NCI-H1436 treated with DMSO at 0.1 percent for 48 hours (cell line): ENCODE measurements around the gene CEBPG.

ENCODE experiments used
- DNase-seq: peaks from one replicate; lab custom pipeline; 2025; lab: John Stamatoyannopoulos, UW

CEBPG gene

GRCh38 chr19:33350538-33351309 is 22.8 kb upstream of the CEBPG start:
- no peak for DNase-seq

GRCh38 chr19:33355535-33355934 is 18.0 kb upstream of the CEBPG start:
- DNase-seq: no peak

DNA sequence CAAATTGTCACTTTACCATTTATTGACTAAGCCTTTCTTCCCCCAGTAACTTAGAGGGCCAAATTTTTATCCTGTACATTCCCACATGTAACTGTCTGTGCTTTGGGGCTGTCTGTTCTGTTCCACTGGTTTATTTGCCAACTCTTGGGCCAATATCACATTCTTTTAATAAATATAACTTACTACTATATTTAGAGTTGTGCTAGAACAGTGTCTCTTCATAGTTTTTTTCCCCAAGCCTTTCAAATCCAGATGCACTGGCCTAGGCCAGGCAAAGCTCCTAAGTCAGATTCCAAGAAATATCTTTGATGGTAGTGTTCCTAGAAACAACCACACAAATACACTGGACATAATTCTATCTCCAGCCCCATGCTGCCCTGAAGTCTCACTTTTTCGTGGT is 16.0 kb upstream of the CEBPG start:
- DNase-seq: no peak

DNA sequence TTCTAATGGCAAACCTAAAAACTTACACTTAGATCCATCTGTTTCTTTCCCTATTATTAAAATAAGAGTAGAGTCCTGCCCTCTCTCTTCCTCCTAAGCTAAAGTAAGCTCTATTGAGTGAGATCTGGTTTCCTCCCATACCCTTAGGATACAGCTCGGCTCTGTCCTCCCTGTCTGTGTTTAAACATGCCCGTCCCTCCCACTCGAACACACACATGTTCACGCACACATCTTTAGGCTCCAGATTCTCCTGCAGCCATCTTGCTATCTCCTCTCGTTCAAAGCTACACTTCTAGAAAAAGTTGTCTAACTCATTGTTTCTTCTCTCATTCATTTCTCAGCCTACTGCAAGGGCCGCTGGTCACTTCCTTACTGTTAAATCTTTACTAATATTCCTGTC is 15.1 kb upstream of the CEBPG start:
- no peak for DNase-seq

DNA sequence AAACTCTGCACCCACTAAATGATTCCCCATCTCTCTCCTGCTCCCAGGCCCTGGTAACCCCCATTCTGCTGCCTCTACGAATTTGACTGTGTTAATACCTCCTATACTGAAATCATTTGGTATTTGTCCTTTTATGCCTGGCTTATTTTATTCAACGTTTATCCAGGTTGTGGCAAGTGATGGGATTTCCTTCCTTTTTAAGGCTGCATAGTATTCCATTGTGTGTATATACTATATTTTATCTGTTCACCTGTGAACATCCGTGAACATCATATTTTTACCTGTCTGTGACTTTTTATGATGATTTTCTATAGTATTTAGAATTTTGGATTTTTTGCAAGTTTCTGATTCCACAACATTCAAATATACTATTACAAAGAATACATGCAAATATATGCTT is 13.9 kb upstream of the CEBPG start:
- no peak for DNase-seq

DNA sequence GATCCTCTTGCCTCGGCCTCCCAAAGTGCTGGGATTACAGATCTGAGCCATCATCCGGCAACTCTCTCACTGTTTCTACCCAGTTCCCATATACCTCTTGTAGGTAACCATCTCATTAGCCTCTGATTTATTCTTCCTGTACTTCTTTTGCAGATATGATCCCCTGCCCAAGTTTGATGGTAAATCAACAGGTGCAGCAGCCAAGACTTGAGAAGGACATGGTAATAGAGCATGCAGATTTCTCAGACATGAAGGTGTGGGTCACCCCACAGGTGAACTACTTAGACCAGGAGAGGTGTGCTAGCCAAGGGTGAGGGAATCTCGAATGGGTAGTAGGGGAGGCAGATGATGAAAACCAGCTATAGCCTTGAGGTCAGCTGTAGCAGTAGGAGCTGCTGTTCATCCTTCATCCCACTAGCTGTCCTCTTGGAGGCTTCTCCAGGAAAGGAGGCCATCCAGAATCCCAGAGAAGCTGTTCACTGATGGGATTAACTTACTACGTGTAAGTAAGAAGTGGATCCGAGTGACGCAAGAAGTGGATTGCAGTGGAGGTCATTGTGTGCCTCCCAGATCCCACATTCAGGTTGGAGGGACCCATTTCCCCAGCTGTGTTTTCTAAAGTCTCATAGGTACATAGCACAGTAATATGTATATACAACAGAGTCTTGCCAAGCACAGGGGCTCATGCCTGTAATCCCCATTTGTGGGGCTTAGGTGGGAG is 10.8 kb upstream of the CEBPG start:
- DNase-seq: no peak

- no peak for DNase-seq
Measured at GRCh38 chr19:33363476-33363875, 10.0 kb upstream of the CEBPG start.

- no peak for DNase-seq
Measured at GRCh38 chr19:33365691-33366090, 7.8 kb upstream of the CEBPG start.

DNA sequence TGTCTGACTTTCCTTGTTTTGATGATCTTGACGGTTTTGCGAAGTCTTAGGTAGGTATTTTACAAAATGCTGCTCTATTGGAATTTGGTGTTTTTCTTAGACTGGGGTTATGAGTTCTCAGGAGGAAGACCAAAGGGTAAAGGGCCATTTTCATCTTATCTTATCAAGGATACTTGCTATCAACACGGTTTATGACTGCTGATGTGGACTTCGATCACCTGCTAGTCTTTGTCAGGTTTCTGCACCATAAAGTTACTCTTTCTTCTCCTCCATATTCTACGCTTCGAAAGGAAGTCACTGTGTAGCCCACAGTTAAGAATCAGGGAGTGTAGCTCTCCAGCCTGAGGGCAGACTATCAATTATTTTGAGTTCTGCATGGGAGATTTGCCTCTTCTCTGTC is 7.4 kb upstream of the CEBPG start:
- DNase-seq: no peak

DNA sequence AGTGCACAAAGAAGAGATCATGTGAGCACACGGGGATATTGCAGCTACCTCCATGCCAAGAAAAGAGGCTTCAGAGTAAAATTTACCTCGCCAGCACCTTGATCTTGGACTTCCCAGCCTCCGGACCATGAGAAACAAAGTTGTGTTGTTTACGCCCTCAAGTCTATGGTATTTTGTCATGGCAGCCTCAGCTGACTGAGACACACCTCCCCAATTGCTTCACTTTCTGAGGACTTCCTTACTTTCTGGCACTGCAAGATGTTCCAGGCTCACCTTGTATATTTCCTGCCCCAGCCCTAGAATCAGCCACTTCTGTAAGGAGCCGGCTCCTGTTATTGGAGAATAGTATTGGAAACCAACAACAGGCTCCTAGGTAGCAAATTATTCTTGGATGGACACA is 6.6 kb upstream of the CEBPG start:
- DNase-seq: no peak

- no peak for DNase-seq
Measured at GRCh38 chr19:33368074-33368864, 5.2 kb upstream of the CEBPG start.

GRCh38 chr19:33370783-33371182 is 2.7 kb upstream of the CEBPG start:
- DNase-seq: no peak

DNA sequence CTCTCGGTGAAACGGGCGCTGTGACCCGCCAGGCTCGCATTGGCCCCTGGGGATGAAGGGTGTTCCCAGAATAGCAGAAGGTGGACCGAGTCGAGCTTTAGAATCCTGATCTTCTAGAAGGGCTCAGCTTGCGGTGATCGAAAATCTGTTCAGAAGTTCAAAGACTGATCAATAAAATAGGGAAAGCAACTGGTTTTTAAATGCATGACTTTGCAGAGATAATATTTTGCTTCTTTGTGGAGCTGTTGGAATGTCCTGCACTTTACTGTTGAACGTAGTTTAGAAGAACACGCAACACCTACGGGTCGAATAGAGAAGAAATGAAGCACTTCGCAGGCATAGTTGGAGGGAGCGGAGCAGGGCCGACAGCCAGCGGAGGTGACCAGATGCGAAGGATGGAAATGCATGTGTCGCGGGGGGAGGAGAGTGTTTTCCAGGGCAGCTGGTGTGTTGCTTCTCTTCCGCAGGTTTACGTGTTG is 766 bp downstream of the CEBPG start:
- no peak for DNase-seq

DNA sequence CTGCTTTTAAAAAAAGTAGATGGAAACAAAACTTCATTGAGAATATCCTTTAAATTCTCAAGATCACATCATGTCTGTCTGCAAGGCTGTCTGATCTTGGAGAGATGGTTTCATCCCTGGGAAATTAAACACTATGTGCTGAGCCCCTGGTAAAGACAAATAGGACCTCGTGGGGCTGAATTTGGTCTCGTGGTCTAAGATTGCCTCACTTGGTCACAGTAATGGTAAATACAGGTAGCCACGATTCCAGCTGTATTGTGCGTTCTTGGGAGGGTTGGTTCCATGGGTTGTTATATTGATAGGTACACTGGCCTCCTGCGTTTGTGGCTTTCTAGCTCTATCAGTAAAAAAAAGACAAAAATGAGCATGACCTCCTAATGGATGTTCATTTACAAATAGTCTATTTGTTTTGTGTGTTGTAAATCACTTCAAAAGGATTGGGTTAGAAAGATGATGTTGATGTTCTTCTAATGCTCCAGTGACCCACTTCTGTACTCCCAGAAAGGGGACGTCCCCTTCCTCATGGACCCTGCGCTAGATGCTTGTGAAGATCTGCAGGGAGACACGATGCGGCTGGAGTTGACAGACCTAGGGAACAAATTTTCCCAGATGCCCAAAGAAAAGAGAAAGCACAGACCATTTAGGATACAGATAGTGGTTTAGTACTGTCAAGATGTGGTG is 1.8 kb downstream of the CEBPG start:
- no peak for DNase-seq

DNA sequence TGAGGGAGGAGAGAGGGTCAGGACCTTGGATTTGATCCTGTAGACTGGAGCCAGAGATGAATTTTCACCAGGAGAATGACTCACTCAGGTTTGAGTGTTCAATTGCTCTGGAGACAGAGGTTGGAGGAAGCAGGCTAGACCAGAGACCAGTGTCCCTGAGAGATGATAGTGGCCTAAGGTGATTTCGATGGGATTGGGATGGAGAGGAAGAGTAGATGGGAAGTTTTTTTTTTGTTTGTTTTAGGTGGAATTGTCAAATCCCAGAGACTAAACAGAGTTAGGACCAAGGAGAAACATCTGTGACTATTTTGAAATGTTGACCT is 2.3 kb downstream of the CEBPG start:
- DNase-seq: no peak

DNA sequence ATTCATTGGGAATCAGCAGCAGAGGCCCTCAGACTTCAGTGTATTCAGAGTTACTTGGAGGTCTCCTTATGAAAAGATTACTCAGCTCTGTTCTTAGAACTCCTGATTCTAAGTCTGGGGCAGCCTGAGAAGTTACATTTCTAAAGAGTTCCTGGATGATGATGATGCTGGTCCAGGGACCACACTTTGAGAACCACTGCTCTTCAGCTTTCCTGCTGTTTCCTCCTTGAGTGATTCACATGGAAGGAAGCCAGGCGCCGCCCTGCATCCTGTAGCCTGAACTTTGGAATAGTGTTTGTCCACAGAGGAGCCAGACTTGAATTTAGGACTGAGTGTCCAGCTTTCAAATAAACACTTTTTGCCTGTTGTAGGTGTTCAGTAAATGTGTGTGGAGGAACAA is 2.9 kb downstream of the CEBPG start:
- no peak for DNase-seq

GRCh38 chr19:33376941-33377557 is 3.5 kb downstream of the CEBPG start:
- DNase-seq: no peak

GRCh38 chr19:33377586-33378475 is 4.3 kb downstream of the CEBPG start:
- no peak for DNase-seq

DNA sequence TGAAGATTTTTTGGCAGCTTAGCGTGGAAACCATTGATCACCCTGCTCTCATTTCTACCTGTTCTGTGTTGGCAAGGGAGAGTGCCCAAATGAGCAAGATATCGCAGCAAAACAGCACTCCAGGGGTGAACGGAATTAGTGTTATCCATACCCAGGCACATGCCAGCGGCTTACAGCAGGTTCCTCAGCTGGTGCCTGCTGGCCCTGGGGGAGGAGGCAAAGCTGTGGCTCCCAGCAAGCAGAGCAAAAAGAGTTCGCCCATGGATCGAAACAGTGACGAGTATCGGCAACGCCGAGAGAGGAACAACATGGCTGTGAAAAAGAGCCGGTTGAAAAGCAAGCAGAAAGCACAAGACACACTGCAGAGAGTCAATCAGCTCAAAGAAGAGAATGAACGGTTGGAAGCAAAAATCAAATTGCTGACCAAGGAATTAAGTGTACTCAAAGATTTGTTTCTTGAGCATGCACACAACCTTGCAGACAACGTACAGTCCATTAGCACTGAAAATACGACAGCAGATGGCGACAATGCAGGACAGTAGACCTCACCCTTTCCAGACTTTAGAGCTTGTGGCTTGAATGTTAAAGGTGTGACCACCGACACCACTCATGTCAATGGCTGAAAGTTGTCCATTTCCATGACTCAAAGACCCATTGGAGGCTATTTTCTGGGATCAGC is 5.8 kb downstream of the CEBPG start:
- no peak for DNase-seq

GRCh38 chr19:33381101-33381500 is 7.6 kb downstream of the CEBPG start:
- DNase-seq: no peak
